GM21717 (cell line): ENCODE data around the gene SCARF1.
A peak's percentile ranks its signal among the peaks of the same experiment; 100 is the strongest.

Source experiments
- ATAC-seq: cut with Tn5 transposase; IDR thresholded peaks from one replicate; pipeline ENCODE4 v1.9.1; 2021; ENCODE audit warnings: mild to moderate bottlenecking, moderate library complexity; ENCODE audit not compliant: unreplicated experiment

The SCARF1 gene

DNA sequence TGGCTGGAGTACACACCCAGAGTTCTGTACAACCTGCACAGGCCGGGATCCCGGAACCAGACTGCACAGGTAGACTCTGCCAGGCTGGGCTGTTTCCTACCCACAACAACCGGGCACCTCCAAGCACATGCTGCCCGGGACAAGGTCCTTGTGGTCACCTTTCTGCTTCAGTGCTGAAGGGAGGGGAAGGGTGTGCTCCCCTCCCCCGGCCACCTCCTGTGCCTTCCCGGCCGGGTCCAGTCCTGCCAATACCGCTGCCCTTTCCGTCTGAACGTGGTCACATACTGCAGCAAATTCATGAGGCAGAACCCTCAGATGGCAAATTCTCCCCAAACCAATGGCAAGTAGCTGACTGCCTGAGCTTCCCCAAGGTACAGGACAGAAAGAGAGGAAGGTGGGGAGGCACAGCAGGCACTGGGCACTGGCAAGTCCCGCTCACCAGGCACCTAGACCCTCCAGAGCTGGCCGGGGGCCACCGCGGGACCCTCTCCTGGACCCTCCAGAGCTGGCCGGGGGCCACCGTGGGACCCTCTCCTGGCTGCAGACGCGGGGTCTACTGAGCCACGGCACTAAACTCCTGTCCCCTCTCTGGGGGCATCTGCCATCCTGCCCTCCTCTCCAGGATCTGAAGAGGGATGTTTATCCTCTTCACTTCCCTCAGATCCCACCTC, 39.7 kb downstream of the SCARF1 start:
- no peak for ATAC-seq

DNA sequence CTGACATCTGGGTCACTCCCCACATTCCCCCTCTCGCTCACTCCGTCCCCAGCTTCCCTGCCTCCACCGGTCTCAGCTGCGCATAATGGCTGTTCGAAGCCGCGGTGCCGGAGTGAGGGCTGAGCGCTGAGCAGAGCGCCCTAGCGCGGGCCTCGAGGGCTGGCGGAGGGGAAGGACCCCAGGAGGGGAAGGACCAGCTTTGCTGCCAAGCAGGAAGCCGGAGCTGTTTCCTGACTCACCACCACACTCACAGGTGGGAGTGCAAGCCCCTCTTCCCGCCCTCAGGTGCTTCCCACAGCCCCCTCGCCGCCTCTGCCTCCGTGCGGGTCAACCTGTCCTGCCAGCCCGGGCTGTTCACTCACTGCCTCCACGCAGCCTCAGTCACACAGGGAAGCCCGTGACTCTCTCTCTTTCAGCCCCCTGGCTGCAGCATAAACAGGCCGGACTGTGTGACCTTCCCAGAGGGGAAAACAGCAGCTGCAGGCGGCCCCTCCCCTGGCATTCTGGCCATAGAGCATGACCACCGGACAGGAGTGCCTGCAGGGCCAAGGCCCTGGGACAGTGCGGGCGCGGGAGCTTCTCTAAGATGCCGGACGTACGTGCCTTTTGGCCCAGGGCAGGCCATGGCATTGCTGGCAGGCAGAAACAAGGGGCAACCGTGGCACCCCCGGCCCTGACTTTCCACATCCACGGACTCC, 40.6 kb downstream of the SCARF1 start:
- no peak for ATAC-seq

- no peak for ATAC-seq
Measured at GRCh38 chr17:1601571-1601970, 44.0 kb downstream of the SCARF1 start.

DNA sequence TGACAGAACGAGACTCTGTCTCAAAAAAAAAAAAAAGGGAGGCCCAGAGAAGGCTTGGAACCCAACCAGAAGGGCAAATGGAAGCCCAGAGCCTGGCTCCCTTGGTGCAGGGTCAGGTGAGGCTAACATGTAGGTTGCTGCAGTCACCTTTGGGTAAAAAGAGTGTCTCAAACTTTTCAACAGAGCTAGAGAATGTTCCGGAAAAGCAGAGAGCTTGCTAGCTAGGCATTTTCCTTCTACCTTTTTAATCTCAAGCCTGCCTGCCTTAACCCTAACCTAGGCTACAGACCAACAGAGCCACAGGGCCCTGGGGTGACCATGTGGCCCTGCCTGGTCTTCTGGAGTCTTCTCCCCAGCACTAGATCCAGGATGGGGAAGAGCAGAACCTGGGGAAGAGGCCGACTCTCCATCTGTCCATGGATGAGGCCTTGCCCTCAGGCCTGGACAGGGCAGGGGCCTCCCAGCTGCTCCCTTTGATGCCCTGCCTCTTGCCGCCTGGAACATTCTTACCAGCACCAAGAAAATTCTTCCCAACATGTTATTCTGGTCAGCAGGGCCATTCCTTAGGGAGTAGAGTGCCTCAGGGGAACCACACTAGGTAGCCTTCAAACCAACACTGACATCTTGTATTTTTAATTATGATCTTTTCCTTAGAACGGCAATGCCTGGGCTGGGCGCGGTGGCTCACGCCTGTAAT, 47.0 kb downstream of the SCARF1 start:
- no peak for ATAC-seq

- ATAC-seq = no peak
Measured at GRCh38 chr17:1597861-1598342, 47.6 kb downstream of the SCARF1 start.

- no peak for ATAC-seq
Measured at GRCh38 chr17:1593630-1593931, 52.0 kb downstream of the SCARF1 start.

GRCh38 chr17:1592751-1593629, 52.5 kb downstream of the SCARF1 start:
- ATAC-seq = peak; percentile 55

GRCh38 chr17:1591474-1592090, 54.0 kb downstream of the SCARF1 start:
- no peak for ATAC-seq

DNA sequence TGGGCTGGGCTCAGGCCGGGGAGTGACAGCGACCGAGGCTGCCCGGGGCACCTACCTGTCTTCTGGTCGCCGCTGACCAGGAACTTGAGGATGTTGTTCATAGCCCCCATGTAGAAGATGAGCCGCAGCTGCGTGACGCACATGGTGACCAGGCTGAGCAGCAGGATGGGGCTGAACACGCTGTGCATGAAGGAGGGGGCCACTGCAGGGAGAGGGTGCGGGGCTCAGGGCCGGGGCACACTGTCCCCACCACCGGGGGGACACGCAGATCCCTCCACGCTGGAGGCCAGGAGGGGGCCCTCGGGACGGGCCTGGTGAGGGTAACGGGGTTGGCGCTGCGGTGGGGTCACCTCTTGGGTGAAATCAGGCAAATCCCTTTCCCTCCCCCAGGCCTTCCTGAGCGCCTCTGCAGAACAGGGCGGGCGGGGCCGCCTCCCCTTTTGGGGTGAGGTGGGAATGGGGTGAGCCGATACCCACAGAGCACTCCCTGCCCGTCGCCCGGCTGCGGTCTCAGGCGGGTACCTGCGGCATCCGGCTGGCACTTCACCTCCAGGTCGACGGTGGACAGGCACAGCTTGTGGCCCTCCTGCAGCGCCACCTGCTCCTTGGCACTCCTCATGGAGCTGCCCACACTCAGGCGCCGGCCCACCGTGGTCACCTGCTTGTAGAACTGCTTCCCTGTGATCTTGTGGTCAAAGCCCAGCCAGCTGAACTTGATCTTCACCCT, 54.6 kb downstream of the SCARF1 start:
- ATAC-seq = no peak

- no peak for ATAC-seq
Measured at GRCh38 chr17:1590029-1590746, 55.3 kb downstream of the SCARF1 start.

DNA sequence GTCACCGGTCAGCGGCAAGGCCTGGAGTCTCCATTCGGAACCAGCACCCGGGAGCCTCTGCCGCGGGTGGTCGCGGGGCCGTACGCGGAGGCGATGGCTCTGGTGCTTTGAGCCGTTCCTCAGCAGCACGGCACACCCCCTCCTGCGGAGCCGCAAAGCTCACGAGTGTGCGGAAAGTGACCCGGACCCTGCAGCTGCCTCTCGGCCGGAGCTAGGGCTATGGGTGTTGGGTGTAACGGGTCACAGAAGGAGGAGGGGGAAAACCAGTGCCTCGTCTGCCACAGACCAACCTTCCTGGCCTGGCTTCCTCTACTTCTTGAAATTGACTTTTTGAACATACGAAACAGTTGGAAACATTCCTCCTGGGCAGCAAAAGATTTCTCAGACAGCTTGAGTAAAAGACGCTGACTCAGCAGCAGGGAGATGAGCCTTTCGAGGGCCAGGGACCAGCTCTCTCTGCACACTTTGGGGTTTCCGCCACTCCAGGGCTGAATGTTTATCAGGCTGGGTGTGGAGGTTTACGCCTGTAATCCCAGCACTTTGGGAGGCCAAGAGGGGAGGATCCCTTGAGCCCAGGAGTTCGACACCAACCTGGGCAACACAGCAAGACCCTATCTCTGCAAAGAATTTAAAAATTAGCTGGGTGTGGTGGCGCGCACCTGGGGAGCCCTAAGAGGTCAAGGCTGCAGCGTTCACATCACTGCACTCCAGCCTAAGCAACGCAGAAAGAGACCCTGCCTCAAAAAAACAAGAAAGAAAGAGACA, 56.5 kb downstream of the SCARF1 start:
- no peak for ATAC-seq

DNA sequence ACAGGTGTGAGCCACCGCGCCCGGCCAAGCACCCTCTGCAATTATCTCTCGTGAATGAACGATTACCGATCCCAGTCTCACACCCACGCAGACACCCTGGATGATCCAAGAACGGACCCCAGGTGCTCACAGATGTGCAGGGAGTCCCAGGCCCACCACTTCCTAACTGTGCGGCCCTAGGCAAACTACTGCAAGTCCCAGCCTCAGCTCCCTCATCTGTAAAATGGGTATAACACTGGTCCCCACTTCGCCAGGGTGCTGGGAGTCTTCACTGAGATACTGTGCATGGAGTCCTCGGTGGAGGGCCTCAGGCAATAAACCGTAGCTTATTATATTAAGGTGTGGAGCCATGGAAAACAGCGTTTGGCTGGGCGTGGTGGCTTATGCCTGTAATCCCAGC, 61.4 kb downstream of the SCARF1 start:
- ATAC-seq = no peak
